Fibroblast of lung (primary cell): ENCODE data around the gene SLC39A6.

Experiments
- EZH2 ChIP-seq: IDR thresholded peaks from 2 replicates; pipeline ENCODE4 v1.5.1; 2012; ENCODE audit warnings: low read length, control low read depth, mild to moderate bottlenecking; ENCODE audit errors: missing control alignments
- TF ChIP-seq, protein P1 (sequence below), 2 donors: IDR thresholded peaks in 1 of 2; conservative IDR thresholded peaks in 1 of 2; 1 replicate in 1 of 2; 2 replicates in 1 of 2; pipeline ENCODE4 v1.5.1; 2011 to 2012; ENCODE audit warnings: low read length in 2 of 2, control low read depth in 1 of 2, inconsistent platforms in 1 of 2, low read depth in 1 of 2, mild to moderate bottlenecking in 1 of 2

DNA sequence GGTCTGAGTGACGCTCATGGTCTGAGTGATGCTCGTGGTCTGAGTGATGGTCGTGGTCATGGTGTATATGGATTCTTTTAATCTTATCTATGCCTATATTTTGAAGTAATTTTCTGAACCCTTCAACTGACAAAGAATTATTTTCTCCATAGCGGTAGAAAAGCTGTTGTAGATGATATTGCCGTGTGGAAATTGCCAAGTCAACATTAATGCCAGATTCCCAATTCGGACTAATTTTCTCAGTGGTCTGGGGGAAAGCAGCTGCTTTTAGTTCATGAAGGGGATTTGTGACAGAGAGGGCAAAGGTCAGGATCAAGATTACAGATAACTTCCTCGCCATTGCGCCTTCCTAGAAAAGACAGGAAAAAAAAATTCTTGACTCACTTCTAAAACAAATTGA, 2.5 kb downstream of the SLC39A6 start:
- TF ChIP-seq, protein P1, sequence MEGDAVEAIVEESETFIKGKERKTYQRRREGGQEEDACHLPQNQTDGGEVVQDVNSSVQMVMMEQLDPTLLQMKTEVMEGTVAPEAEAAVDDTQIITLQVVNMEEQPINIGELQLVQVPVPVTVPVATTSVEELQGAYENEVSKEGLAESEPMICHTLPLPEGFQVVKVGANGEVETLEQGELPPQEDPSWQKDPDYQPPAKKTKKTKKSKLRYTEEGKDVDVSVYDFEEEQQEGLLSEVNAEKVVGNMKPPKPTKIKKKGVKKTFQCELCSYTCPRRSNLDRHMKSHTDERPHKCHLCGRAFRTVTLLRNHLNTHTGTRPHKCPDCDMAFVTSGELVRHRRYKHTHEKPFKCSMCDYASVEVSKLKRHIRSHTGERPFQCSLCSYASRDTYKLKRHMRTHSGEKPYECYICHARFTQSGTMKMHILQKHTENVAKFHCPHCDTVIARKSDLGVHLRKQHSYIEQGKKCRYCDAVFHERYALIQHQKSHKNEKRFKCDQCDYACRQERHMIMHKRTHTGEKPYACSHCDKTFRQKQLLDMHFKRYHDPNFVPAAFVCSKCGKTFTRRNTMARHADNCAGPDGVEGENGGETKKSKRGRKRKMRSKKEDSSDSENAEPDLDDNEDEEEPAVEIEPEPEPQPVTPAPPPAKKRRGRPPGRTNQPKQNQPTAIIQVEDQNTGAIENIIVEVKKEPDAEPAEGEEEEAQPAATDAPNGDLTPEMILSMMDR (conservative IDR thresholded peaks at IDR 0.05 in 1 of 2, IDR thresholded peaks at IDR 0.05 in 1 of 2; ENCODE audit: low read depth in 1 of 2, low read length in 2 of 2): no peak
- TF ChIP-seq EZH2: no peak
